Esophagus (tissue), 2 donors: ENCODE results near the gene DLG5. TPM values are rescaled to one million over a fixed set of nuclear protein-coding genes. Genes with fewer than 3 reads are reported as not detected.

Experiments
- H3K27ac ChIP-seq, 2 donors: one replicate each; pipeline ENCODE4 v1.5.1; 2013; ENCODE audit warnings: low read depth in 2 of 2, mild to moderate bottlenecking in 2 of 2, inconsistent platforms in 1 of 2, low read length in 1 of 2, moderate library complexity in 1 of 2
- H3K27me3 ChIP-seq, 2 donors: one replicate each; pipeline ENCODE4 v1.6.1; 2013; ENCODE audit warnings: low read length in 2 of 2, control low read depth in 1 of 2, mild to moderate bottlenecking in 1 of 2; ENCODE audit not compliant: insufficient read depth in 2 of 2, control insufficient read depth in 1 of 2
- H3K36me3 ChIP-seq, 2 donors: one replicate each; pipeline ENCODE4 v1.6.1; 2013; ENCODE audit warnings: low read length in 1 of 2; ENCODE audit not compliant: control insufficient read depth in 2 of 2, insufficient read depth in 2 of 2
- H3K4me1 ChIP-seq, 2 donors: one replicate each; pipeline ENCODE4 v1.6.1; 2013; ENCODE audit warnings: low read length in 1 of 2; ENCODE audit not compliant: control insufficient read depth in 2 of 2, insufficient read depth in 2 of 2
- H3K4me3 ChIP-seq, 2 donors: one replicate each; pipeline ENCODE4 v1.5.1; 2013; ENCODE audit warnings: low read length in 2 of 2, mild to moderate bottlenecking in 2 of 2, low read depth in 1 of 2, moderate library complexity in 1 of 2
- H3K9me3 ChIP-seq, 2 donors: one replicate each; pipeline ENCODE4 v1.6.1; 2013; ENCODE audit warnings: mild to moderate bottlenecking in 2 of 2, low read depth in 1 of 2, low read length in 1 of 2, moderate library complexity in 1 of 2; ENCODE audit not compliant: control insufficient read depth in 2 of 2, insufficient read depth in 1 of 2
- WGBS, 2 donors: extraction: QIAGEN DNeasy Blood & Tissue Kit; methylation state at CpG; one replicate each; pipeline ENCODE4 v1.1.7; 2013; 5-methylcytosine and 5-hydroxymethylcytosine counted together
- polyA plus RNA-seq, 2 donors: library from polyadenylated mRNA; stranded (reverse); fragments of 200-250 nt; gene quantifications; one replicate each; pipeline ENCODE4 v1.2.3, GENCODE V29; 2013
- donor health status: healthy with polysubstance abuse.
- donor health status: Bipolar disorder and iron deficiency.

The DLG5 gene
- polyA plus RNA-seq = 10 to 100 TPM; 13.9 to 17.4 TPM

- Histone ChIP-seq H3K9me3 (no peaks in the 10 kb centered on the region), H3K36me3 (peaks cover 0 to 2% of the 10 kb centered on the region in 2 donors), H3K27ac (peak within 1 kb of the TSS; percentile 79 to 91), H3K27me3 (no peaks in the 10 kb centered on the region), H3K4me3 (peak within 1 kb of the TSS; percentile 88), H3K4me1 (peaks cover 9 to 11% of the 10 kb centered on the region in 2 donors)
- WGBS, 2 donors = 0 to 1% methylated on average over 31 to 95 of the region's 95 CpGs
These were observed at the start of gene DLG5 for GRCh38 chr10:77926566-77927401. TSS of gene DLG5 (minus strand) at chr10:77926755. CDS start at chr10:77926520, 235 bp downstream.

- WGBS, 2 donors = 87% methylated on average over 9 of the region's 9 CpGs
- Histone ChIP-seq H3K9me3 (no peaks in the 10 kb centered on the region), H3K27ac (no peak overlapping the region), H3K36me3 (peaks cover 4 to 23% of the 10 kb centered on the region in 2 donors), H3K4me3 (no peak overlapping the region), H3K27me3 (no peaks in the 10 kb centered on the region), H3K4me1 (no peaks in the 10 kb centered on the region)
These were observed 48.6 kb upstream of the DLG5 start for GRCh38 chr10:77975086-77975666.

GRCh38 chr10:77974396-77975074, 48.0 kb upstream of the DLG5 start:
- Histone ChIP-seq H3K27me3 (no peaks in the 10 kb centered on the region), H3K4me3 (no peak overlapping the region), H3K9me3 (no peaks in the 10 kb centered on the region), H3K4me1 (no peaks in the 10 kb centered on the region), H3K36me3 (peaks cover 0 to 18% of the 10 kb centered on the region in 2 donors), H3K27ac (no peak overlapping the region)
- WGBS, 2 donors = 70% methylated on average over 8 of the region's 8 CpGs

GRCh38 chr10:77973276-77973675, 46.7 kb upstream of the DLG5 start:
- Histone ChIP-seq H3K27me3 (no peaks in the 10 kb centered on the region), H3K36me3 (peaks cover 0 to 11% of the 10 kb centered on the region in 2 donors), H3K9me3 (no peaks in the 10 kb centered on the region), H3K4me3 (no peak overlapping the region), H3K27ac (no peak overlapping the region), H3K4me1 (no peaks in the 10 kb centered on the region)
- 89% methylated on average over 5 of the region's 5 CpGs for WGBS, 2 donors

- Histone ChIP-seq H3K4me3 (no peak overlapping the region), H3K9me3 (no peaks in the 10 kb centered on the region), H3K27ac (peak overlapping the region in 1 of 2 donors; percentile 34), H3K4me1 (no peaks in the 10 kb centered on the region), H3K27me3 (no peaks in the 10 kb centered on the region), H3K36me3 (peaks cover 0 to 3% of the 10 kb centered on the region in 2 donors)
- 76 to 89% methylated on average over 5 of the region's 5 CpGs for WGBS, 2 donors
These were observed 45.6 kb upstream of the DLG5 start for GRCh38 chr10:77972148-77972547.

GRCh38 chr10:77971804-77972144, 45.2 kb upstream of the DLG5 start:
- Histone ChIP-seq H3K4me3 (no peak overlapping the region), H3K9me3 (no peaks in the 10 kb centered on the region), H3K4me1 (no peaks in the 10 kb centered on the region), H3K36me3 (no peaks in the 10 kb centered on the region), H3K27me3 (no peaks in the 10 kb centered on the region), H3K27ac (peak overlapping the region; percentile 55 to 73)
- 89% methylated on average over 3 of the region's 3 CpGs for WGBS, 2 donors

- Histone ChIP-seq H3K27me3 (no peaks in the 10 kb centered on the region), H3K9me3 (no peaks in the 10 kb centered on the region), H3K4me3 (no peak overlapping the region), H3K27ac (peak overlapping the region; percentile 55 to 73), H3K36me3 (no peaks in the 10 kb centered on the region), H3K4me1 (no peaks in the 10 kb centered on the region)
- 43 to 53% methylated on average over 7 of the region's 7 CpGs for WGBS, 2 donors
These were observed 44.6 kb upstream of the DLG5 start for GRCh38 chr10:77970869-77971803.

GRCh38 chr10:77969114-77969513, 42.6 kb upstream of the DLG5 start:
- H3K4me3 ChIP-seq = no peak overlapping the region
- WGBS, 2 donors = 41 to 49% methylated on average over 4 of the region's 4 CpGs
- no peak overlapping the region for H3K27ac ChIP-seq
- peaks cover 0 to under 1% of the 10 kb centered on the region in 2 donors for H3K9me3 ChIP-seq
- H3K4me1 ChIP-seq = no peaks in the 10 kb centered on the region
- H3K27me3 ChIP-seq = no peaks in the 10 kb centered on the region
- no peaks in the 10 kb centered on the region for H3K36me3 ChIP-seq

- peaks cover 0 to 5% of the 10 kb centered on the region in 2 donors for H3K9me3 ChIP-seq
- WGBS, 2 donors = 49 to 51% methylated on average over 8 of the region's 8 CpGs
- no peaks in the 10 kb centered on the region for H3K27me3 ChIP-seq
- no peaks in the 10 kb centered on the region for H3K4me1 ChIP-seq
- H3K27ac ChIP-seq = no peak overlapping the region
- H3K4me3 ChIP-seq = no peak overlapping the region
- no peaks in the 10 kb centered on the region for H3K36me3 ChIP-seq
These were observed 41.1 kb upstream of the DLG5 start for GRCh38 chr10:77967611-77968022.
